Trophoblast cell (in vitro differentiated cells and primary cell): ENCODE results near the gene G6PC3.

Experiments used
- DNase-seq, 2 donors: peaks; one replicate each; pipeline ENCODE4 v3.0.0-alpha.2; 2016
- H2AFZ ChIP-seq: 2 replicates; pipeline ENCODE4 v1.6.1; 2013; ENCODE audit warnings: low read length, moderate library complexity, mild to moderate bottlenecking; ENCODE audit not compliant: insufficient read depth, poor library complexity
- H2AK5ac ChIP-seq: 2 replicates; pipeline ENCODE4 v1.6.1; 2013; ENCODE audit warnings: mild to moderate bottlenecking, low read length
- H2BK120ac ChIP-seq: 2 replicates; pipeline ENCODE4 v1.6.1; 2013; ENCODE audit warnings: low read length, mild to moderate bottlenecking, moderate library complexity; ENCODE audit not compliant: insufficient read depth, poor library complexity
- H2BK12ac ChIP-seq: 2 replicates; pipeline ENCODE4 v1.6.1; 2013; ENCODE audit warnings: mild to moderate bottlenecking, low read length, moderate library complexity
- H2BK5ac ChIP-seq: 2 replicates; pipeline ENCODE4 v1.6.1; 2013; ENCODE audit warnings: low read length, low read depth, moderate library complexity, mild to moderate bottlenecking; ENCODE audit not compliant: poor library complexity
- H3K14ac ChIP-seq: 2 replicates; pipeline ENCODE4 v1.6.1; 2013; ENCODE audit warnings: mild to moderate bottlenecking, low read length
- H3K18ac ChIP-seq: 2 replicates; pipeline ENCODE4 v1.6.1; 2013; ENCODE audit warnings: mild to moderate bottlenecking, low read length
- H3K23ac ChIP-seq: 2 replicates; pipeline ENCODE4 v1.6.1; 2013; ENCODE audit warnings: low read length
- H3K27ac ChIP-seq: 2 replicates; pipeline ENCODE4 v1.5.1; 2013; ENCODE audit warnings: low read depth, mild to moderate bottlenecking, inconsistent platforms, low read length, moderate library complexity
- H3K27me3 ChIP-seq: 2 replicates; pipeline ENCODE4 v1.6.1; 2013; ENCODE audit warnings: inconsistent platforms, mild to moderate bottlenecking, low read length, moderate library complexity; ENCODE audit not compliant: insufficient read depth
- H3K36me3 ChIP-seq, 2 experiments: 1 replicate in 1 of 2; 2 replicates in 1 of 2; pipeline ENCODE4 v1.6.1; 2013; ENCODE audit warnings: low read length in 2 of 2, mild to moderate bottlenecking in 2 of 2, moderate library complexity in 1 of 2; ENCODE audit not compliant: insufficient read depth in 2 of 2, control insufficient read depth in 1 of 2
- H3K4ac ChIP-seq: 2 replicates; pipeline ENCODE4 v1.6.1; 2013; ENCODE audit warnings: low read depth, mild to moderate bottlenecking, low read length, moderate library complexity
- H3K4me1 ChIP-seq, 2 experiments: 1 replicate in 1 of 2; 2 replicates in 1 of 2; pipeline ENCODE4 v1.6.1; 2013; ENCODE audit warnings: low read length in 2 of 2, mild to moderate bottlenecking in 2 of 2, moderate library complexity in 1 of 2; ENCODE audit not compliant: insufficient read depth in 2 of 2, control insufficient read depth in 1 of 2
- H3K4me2 ChIP-seq: 2 replicates; pipeline ENCODE4 v1.6.1; 2013; ENCODE audit warnings: inconsistent platforms, mild to moderate bottlenecking, low read length, moderate library complexity
- H3K4me3 ChIP-seq: 2 replicates; pipeline ENCODE4 v1.5.1; 2013; ENCODE audit warnings: mild to moderate bottlenecking, low read depth, low read length, inconsistent platforms
- H3K79me1 ChIP-seq: one replicate; pipeline ENCODE4 v1.6.1; 2013; ENCODE audit warnings: low read length
- H3K79me2 ChIP-seq: 2 replicates; pipeline ENCODE4 v1.6.1; 2013; ENCODE audit warnings: low read length, mild to moderate bottlenecking; ENCODE audit not compliant: control insufficient read depth, insufficient read depth, poor library complexity
- H3K9ac ChIP-seq: 2 replicates; pipeline ENCODE4 v1.6.1; 2013; ENCODE audit warnings: mild to moderate bottlenecking, low read length
- H3K9me3 ChIP-seq: 2 replicates; pipeline ENCODE4 v1.6.1; 2013; ENCODE audit warnings: low read depth, mild to moderate bottlenecking, control low read depth, inconsistent platforms, low read length; ENCODE audit not compliant: insufficient read depth
- H4K12ac ChIP-seq: 2 replicates; pipeline ENCODE4 v1.6.1; 2013; ENCODE audit warnings: low read depth, mild to moderate bottlenecking, low read length, moderate library complexity
- H4K8ac ChIP-seq: 2 replicates; pipeline ENCODE4 v1.6.1; 2013; ENCODE audit warnings: low read depth, mild to moderate bottlenecking, low read length, moderate library complexity
- H4K91ac ChIP-seq: one replicate; pipeline ENCODE4 v1.6.1; 2013; ENCODE audit warnings: low read depth, mild to moderate bottlenecking, low read length, moderate library complexity
- WGBS: extraction: QIAGEN DNeasy Blood & Tissue Kit; methylation state at CpG from one replicate; pipeline ENCODE4 v1.1.7; 2013; ENCODE audit warnings: missing lambda C conversion rate; ENCODE audit not compliant: insufficient read length, insufficient coverage; ENCODE audit errors: extremely low coverage; 5-methylcytosine and 5-hydroxymethylcytosine counted together

G6PC3 gene

GRCh38 chr17:44024271-44024663 is 46.3 kb upstream of the G6PC3 start:
- Histone ChIP-seq H3K18ac (no peak overlapping the region), H3K79me1 (no peaks in the 10 kb centered on the region), H4K8ac (no peak overlapping the region), H2BK120ac (no peak overlapping the region), H3K79me2 (no peaks in the 10 kb centered on the region), H3K14ac (no peak overlapping the region), H3K9ac (no peak overlapping the region), H3K4me3 (no peak overlapping the region), H4K91ac (no peak overlapping the region), H3K4ac (no peak overlapping the region), H3K27me3 (no peaks in the 10 kb centered on the region), H3K9me3 (no peaks in the 10 kb centered on the region), H3K27ac (no peak overlapping the region), H3K4me2 (no peak overlapping the region), H2AFZ (no peak overlapping the region), H3K36me3 (peaks cover 25 to 37% of the 10 kb centered on the region in 2 experiments), H2BK5ac (no peak overlapping the region), H3K23ac (no peak overlapping the region), H2AK5ac (no peak overlapping the region), H3K4me1 (no peaks in the 10 kb centered on the region), H4K12ac (no peak overlapping the region), H2BK12ac (no peak overlapping the region)
- WGBS = no CpG with 5 or more reads among the region's 6 CpGs
- DNase-seq = no peak

GRCh38 chr17:44024853-44025252 is 45.7 kb upstream of the G6PC3 start:
- Histone ChIP-seq H3K79me2 (no peaks in the 10 kb centered on the region), H3K4ac (no peak overlapping the region), H2AFZ (no peak overlapping the region), H3K14ac (no peak overlapping the region), H2BK5ac (no peak overlapping the region), H3K79me1 (no peaks in the 10 kb centered on the region), H3K27ac (no peak overlapping the region), H3K9ac (no peak overlapping the region), H2BK120ac (no peak overlapping the region), H4K8ac (no peak overlapping the region), H3K18ac (no peak overlapping the region), H2BK12ac (no peak overlapping the region), H3K27me3 (no peaks in the 10 kb centered on the region), H3K23ac (no peak overlapping the region), H3K4me1 (no peaks in the 10 kb centered on the region), H2AK5ac (no peak overlapping the region), H4K91ac (no peak overlapping the region), H3K4me2 (no peak overlapping the region), H3K9me3 (no peaks in the 10 kb centered on the region), H4K12ac (no peak overlapping the region), H3K4me3 (no peak overlapping the region), H3K36me3 (peaks cover 27 to 40% of the 10 kb centered on the region in 2 experiments)
- no CpG with 5 or more reads among the region's 4 CpGs for WGBS
- DNase-seq = no peak

GRCh38 chr17:44029736-44030135 is 40.8 kb upstream of the G6PC3 start:
- no peak overlapping the region for H2BK12ac ChIP-seq
- H2AK5ac ChIP-seq = no peak overlapping the region
- no peak for DNase-seq
- H2AFZ ChIP-seq = no peak overlapping the region
- peaks cover 24 to 38% of the 10 kb centered on the region in 2 experiments for H3K36me3 ChIP-seq
- no CpG with 5 or more reads among the region's 5 CpGs for WGBS
- H4K8ac ChIP-seq = no peak overlapping the region
- H4K91ac ChIP-seq = no peak overlapping the region
- H3K9ac ChIP-seq = no peak overlapping the region
- H4K12ac ChIP-seq = no peak overlapping the region
- no peaks in the 10 kb centered on the region for H3K4me1 ChIP-seq
- no peak overlapping the region for H3K27ac ChIP-seq
- no peak overlapping the region for H3K4me3 ChIP-seq
- H3K4me2 ChIP-seq = no peak overlapping the region
- no peak overlapping the region for H3K23ac ChIP-seq
- H3K79me2 ChIP-seq = no peaks in the 10 kb centered on the region
- no peak overlapping the region for H3K4ac ChIP-seq
- H2BK120ac ChIP-seq = no peak overlapping the region
- no peaks in the 10 kb centered on the region for H3K27me3 ChIP-seq
- no peaks in the 10 kb centered on the region for H3K9me3 ChIP-seq
- no peaks in the 10 kb centered on the region for H3K79me1 ChIP-seq
- no peak overlapping the region for H3K14ac ChIP-seq
- no peak overlapping the region for H3K18ac ChIP-seq
- H2BK5ac ChIP-seq = no peak overlapping the region

GRCh38 chr17:44030482-44030881 is 40.1 kb upstream of the G6PC3 start:
- Histone ChIP-seq H2BK5ac (no peak overlapping the region), H3K18ac (no peak overlapping the region), H2AFZ (no peak overlapping the region), H2AK5ac (no peak overlapping the region), H3K79me2 (no peaks in the 10 kb centered on the region), H3K36me3 (peaks cover 20 to 38% of the 10 kb centered on the region in 2 experiments), H4K91ac (no peak overlapping the region), H3K79me1 (no peaks in the 10 kb centered on the region), H3K4ac (no peak overlapping the region), H3K27me3 (no peaks in the 10 kb centered on the region), H2BK120ac (no peak overlapping the region), H3K23ac (no peak overlapping the region), H4K8ac (no peak overlapping the region), H3K27ac (no peak overlapping the region), H3K4me2 (no peak overlapping the region), H2BK12ac (no peak overlapping the region), H3K9ac (no peak overlapping the region), H3K4me1 (no peaks in the 10 kb centered on the region), H4K12ac (no peak overlapping the region), H3K9me3 (no peaks in the 10 kb centered on the region), H3K4me3 (no peak overlapping the region), H3K14ac (no peak overlapping the region)
- no peak for DNase-seq
- no CpG with 5 or more reads among the region's 3 CpGs for WGBS
